ENCODE data around the gene PDGFC. TPM values are rescaled to one million over a fixed set of nuclear protein-coding genes. Genes with fewer than 3 reads are reported as not detected.

Gene PDGFC
- total RNA-seq, 1 experiment from 2014 or later, result 14.5 TPM

GRCh38 chr4:156999175-156999517 is 27.5 kb upstream of the PDGFC start:
- Histone ChIP-seq H3K27me3 (ENCODE audit: control insufficient read depth, insufficient read depth, low read length) (no peaks in the 10 kb centered on the region), H3K4me1 (ENCODE audit: control insufficient read depth, insufficient read depth, low read length) (0 out of 2 replicates have a peak, but pooled peaks cover 5% of the 10 kb centered on the region), H3K36me3 (ENCODE audit: control insufficient read depth, insufficient read depth, low read length) (no peaks in the 10 kb centered on the region), H3K27ac (ENCODE audit: low read length) (no peak overlapping the region), H3K9me3 (ENCODE audit: control insufficient read depth, insufficient read depth, low read depth, low read length) (no peaks in the 10 kb centered on the region), H3K4me3 (ENCODE audit: low read depth in 2 of 2, low read length in 2 of 2) (no peak overlapping the region)
- CTCF ChIA-PET, result no interaction called here
- intact Hi-C loops (cut with micrococcal nuclease; ENCODE audit: unreplicated experiment) (no loop called here), in situ Hi-C loops (cut with HindIII; ENCODE audit: low pct_unique_long_range_greater_than_20kb, low sequenced_read_pairs) (no loop called here)
- BruUV-seq (replicated peaks), result no TSS peak
- ATAC-seq, result peak; percentile 87
- DNase-seq (ENCODE audit: low read depth, low spot score), result peak; percentile 87
- POLR2A ChIA-PET, result no interaction called here
- no peak for TF ChIP-seq CTCF (IDR thresholded peaks at IDR 0.05)
- no peak for TF ChIP-seq SIN3A (IDR thresholded peaks at IDR 0.05; ENCODE audit: borderline replicate concordance, insufficient read depth, low read depth, low read length)
- no peak for TF ChIP-seq POLR2AphosphoS5 (IDR thresholded peaks at IDR 0.05; ENCODE audit: low read depth, low read length)
- TF ChIP-seq TCF7L2 (IDR thresholded peaks at IDR 0.05; ENCODE audit: low read depth, low read length), result no peak
- no peak for TF ChIP-seq REST (IDR thresholded peaks at IDR 0.05; ENCODE audit: insufficient read depth in 1 of 2, low read depth in 2 of 2, low read length in 1 of 2)

DNA sequence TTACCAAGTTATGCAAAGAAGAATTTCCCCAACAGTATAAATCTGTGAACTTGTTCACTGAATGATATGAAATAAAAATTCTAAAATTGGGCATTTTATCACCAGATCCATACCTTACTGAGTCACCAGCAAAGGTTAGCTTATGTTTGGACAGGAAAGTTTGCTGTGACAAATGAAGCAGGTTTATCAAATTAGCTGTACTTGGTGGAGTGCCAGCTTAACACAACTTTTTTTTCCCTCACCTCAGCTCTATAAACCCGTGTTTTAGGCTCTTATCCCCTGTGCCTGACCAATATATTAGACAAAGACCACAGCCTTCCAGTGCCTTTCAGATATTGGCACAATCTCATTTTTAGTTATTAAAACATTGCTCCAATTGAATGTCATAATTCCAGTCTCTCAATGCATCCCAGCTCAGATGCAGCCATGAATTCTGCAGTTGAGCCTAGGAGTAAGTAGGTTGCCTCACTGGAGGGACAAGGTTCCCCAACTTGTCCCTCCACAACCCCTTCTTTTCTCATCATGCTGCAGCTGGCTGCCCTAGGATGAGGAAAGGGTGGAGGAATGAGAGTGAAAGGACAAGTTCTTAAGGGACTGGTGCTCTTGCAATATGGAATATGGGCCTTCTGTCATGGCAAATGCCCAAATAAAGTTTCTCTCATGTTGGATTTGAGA is 27.0 kb upstream of the PDGFC start:
- Histone ChIP-seq H3K27me3 (ENCODE audit: control insufficient read depth, insufficient read depth, low read length) (no peaks in the 10 kb centered on the region), H3K36me3 (ENCODE audit: control insufficient read depth, insufficient read depth, low read length) (no peaks in the 10 kb centered on the region), H3K4me3 (ENCODE audit: low read depth in 2 of 2, low read length in 2 of 2) (no peak overlapping the region), H3K4me1 (ENCODE audit: control insufficient read depth, insufficient read depth, low read length) (0 out of 2 replicates have a peak, but pooled peaks cover 5% of the 10 kb centered on the region), H3K9me3 (ENCODE audit: control insufficient read depth, insufficient read depth, low read depth, low read length) (no peaks in the 10 kb centered on the region), H3K27ac (ENCODE audit: low read length) (no peak overlapping the region)
- no TSS peak for BruUV-seq (replicated peaks)
- ChIA-PET POLR2A (no interaction called here), CTCF (interaction anchor here (0.7 kb wide), 1 partner anchor 15 kb away, joined by 4 read pairs; no protein-coding TSS in a partner anchor)
- ATAC-seq, result peak; percentile 69
- in situ Hi-C loops (cut with HindIII; ENCODE audit: low pct_unique_long_range_greater_than_20kb, low sequenced_read_pairs) (no loop called here), intact Hi-C loops (cut with micrococcal nuclease; ENCODE audit: unreplicated experiment) (no loop called here)
- no peak for DNase-seq (ENCODE audit: low read depth, low spot score)
- TF ChIP-seq POLR2AphosphoS5 (IDR thresholded peaks at IDR 0.05; ENCODE audit: low read depth, low read length) (no peak), CTCF (IDR thresholded peaks at IDR 0.05) (no peak), REST (IDR thresholded peaks at IDR 0.05; ENCODE audit: insufficient read depth in 1 of 2, low read depth in 2 of 2, low read length in 1 of 2) (no peak), TCF7L2 (IDR thresholded peaks at IDR 0.05; ENCODE audit: low read depth, low read length) (no peak), SIN3A (IDR thresholded peaks at IDR 0.05; ENCODE audit: borderline replicate concordance, insufficient read depth, low read depth, low read length) (no peak)

All from Panc1 (cell line).